Keratinocyte (primary cell): Measurements from ENCODE around the gene SPTBN1. TPM values are rescaled to one million over a fixed set of nuclear protein-coding genes. Genes with fewer than 3 reads are reported as not detected.
A peak's percentile ranks its signal among the peaks of the same experiment; 100 is the strongest.

Experiments used
- DNase-seq: peaks from one replicate; pipeline ENCODE4 v3.0.0-alpha.2; 2011; ENCODE audit warnings: low read depth, missing footprints, low spot score
- FAIRE-seq: peaks from 2 replicates; lab custom pipeline; 2011; peaks lifted over from hg19 to GRCh38; lab: Jason Lieb, UNC
- H2AFZ ChIP-seq: 2 replicates; pipeline ENCODE4 v1.6.0; 2012; ENCODE audit warnings: low read length, control low read depth, inconsistent platforms; ENCODE audit not compliant: control insufficient read depth
- H3K27ac ChIP-seq: 2 replicates; pipeline ENCODE4 v1.5.1; 2011; ENCODE audit warnings: low read length; ENCODE audit not compliant: control insufficient read depth, insufficient read depth
- H3K27me3 ChIP-seq: 3 replicates; pipeline ENCODE4 v1.6.0; 2011; ENCODE audit warnings: low read length; ENCODE audit not compliant: control insufficient read depth, insufficient read depth; ENCODE audit errors: extremely low read depth
- H3K36me3 ChIP-seq, 2 experiments: 2 replicates in 1 of 2; 3 replicates in 1 of 2; pipeline ENCODE4 v1.5.1; 2011; ENCODE audit warnings: low read length in 2 of 2, mild to moderate bottlenecking in 1 of 2; ENCODE audit not compliant: control insufficient read depth in 2 of 2, insufficient read depth in 2 of 2; ENCODE audit errors: extremely low read depth in 1 of 2
- H3K4me1 ChIP-seq: 3 replicates; pipeline ENCODE4 v1.5.1; 2011; ENCODE audit warnings: low read length; ENCODE audit not compliant: control insufficient read depth, insufficient read depth; ENCODE audit errors: extremely low read depth
- H3K4me2 ChIP-seq: 3 replicates; pipeline ENCODE4 v1.6.0; 2011; ENCODE audit warnings: low read depth, low read length; ENCODE audit not compliant: control insufficient read depth, insufficient read depth; ENCODE audit errors: extremely low read depth
- H3K4me3 ChIP-seq, 3 experiments: fragments of 200-600 bp in 1 of 3; sonication (generic) in 1 of 3; 2 replicates in 2 of 3; 3 replicates in 1 of 3; pipeline ENCODE4 v1.5.1; 2011 to 2016; ENCODE audit warnings: low read length in 3 of 3, mild to moderate bottlenecking in 3 of 3, control low read depth in 2 of 3, inconsistent platforms in 1 of 3, low read depth in 1 of 3, mixed read lengths in 1 of 3, mixed run types in 1 of 3, moderate library complexity in 1 of 3; ENCODE audit not compliant: control insufficient read depth in 2 of 3, insufficient read depth in 2 of 3; ENCODE audit errors: extremely low read depth in 1 of 3
- H3K79me2 ChIP-seq: 2 replicates; pipeline ENCODE4 v1.6.0; 2012; ENCODE audit warnings: low read length; ENCODE audit not compliant: control insufficient read depth, insufficient read depth
- H3K9ac ChIP-seq: 3 replicates; pipeline ENCODE4 v1.6.0; 2011; ENCODE audit warnings: low read length; ENCODE audit not compliant: control insufficient read depth, insufficient read depth; ENCODE audit errors: extremely low read depth
- H3K9me1 ChIP-seq: 3 replicates; pipeline ENCODE4 v1.6.0; 2011; ENCODE audit warnings: low read length; ENCODE audit not compliant: control insufficient read depth, insufficient read depth; ENCODE audit errors: extremely low read depth
- H3K9me3 ChIP-seq: 2 replicates; pipeline ENCODE4 v1.5.1; 2012; ENCODE audit warnings: low read depth, low read length; ENCODE audit not compliant: control insufficient read depth
- H4K20me1 ChIP-seq: 3 replicates; pipeline ENCODE4 v1.6.0; 2011; ENCODE audit warnings: low read length; ENCODE audit not compliant: control insufficient read depth, insufficient read depth; ENCODE audit errors: extremely low read depth
- CTCF ChIP-seq, 3 experiments: IDR thresholded peaks in 1 of 3; conservative IDR thresholded peaks in 1 of 3; optimal IDR thresholded peaks in 1 of 3; 2 replicates in 2 of 3; 3 replicates in 1 of 3; pipeline versions ENCODE3 to v1.5.1; 2011; ENCODE audit warnings: low read length in 3 of 3, mild to moderate bottlenecking in 3 of 3, moderate library complexity in 2 of 3, control low read depth in 1 of 3, inconsistent platforms in 1 of 3; ENCODE audit not compliant: insufficient read depth in 2 of 3; ENCODE audit errors: extremely low read depth in 1 of 3
- EZH2 ChIP-seq: IDR thresholded peaks from one replicate; pipeline ENCODE4 v1.6.1; 2012; ENCODE audit warnings: inconsistent platforms, mild to moderate bottlenecking, low read length, moderate library complexity
- dilution Hi-C: fragments of 300-500 bp; cut with MboI; formaldehyde crosslinking; loops from one replicate; pipeline ENCODE4 v1.7.0; 2020; ENCODE audit warnings: low sequenced_read_pairs; ENCODE audit not compliant: extremely low pct_ligation_motif_present
- polyA plus RNA-seq, 5 experiments: library from polyadenylated mRNA; depleted of rRNA in 3 of 5; stranded (reverse) in 3 of 5; stranded (forward) in 1 of 5; unstranded in 1 of 5; fragments of >200 nt; gene quantifications; 1 replicate in 1 of 5; 2 replicates in 3 of 5; 3 replicates in 1 of 5; pipeline versions ENCODE4 v1.2.1 to v1.2.3, GENCODE V29; 2011 to 2012; ENCODE audit warnings: missing spikeins in 2 of 5, low read depth in 1 of 5, low replicate concordance in 1 of 5

SPTBN1 gene
- polyA plus RNA-seq, 1 donor (not counting 4 experiments of a cell fraction or from before 2014, with no cell fraction given), result 40.0 TPM

- Histone ChIP-seq H3K9me3 (no peaks in the 10 kb centered on the region), H3K4me3 (no peak overlapping the region), H3K27ac (no peak overlapping the region), H3K4me2 (no peak overlapping the region), H2AFZ (no peak overlapping the region), H4K20me1 (no peaks in the 10 kb centered on the region), H3K36me3 (no peaks in the 10 kb centered on the region), H3K4me1 (peaks cover 10% of the 10 kb centered on the region), H3K27me3 (no peaks in the 10 kb centered on the region), H3K9me1 (no peaks in the 10 kb centered on the region), H3K79me2 (no peaks in the 10 kb centered on the region), H3K9ac (no peak overlapping the region)
- dilution Hi-C loops, result no loop called here
- no peak for DNase-seq
- TF ChIP-seq CTCF (optimal IDR thresholded peaks at IDR 0.05 in 1 of 3, IDR thresholded peaks at IDR 0.05 in 1 of 3, conservative IDR thresholded peaks at IDR 0.05 in 1 of 3; ENCODE audit: extremely low read depth in 1 of 3, insufficient read depth in 2 of 3, low read length in 3 of 3), result no peak
- no peak for TF ChIP-seq EZH2
- FAIRE-seq, result no peak
Observed at GRCh38 chr2:54706622-54707021, 250.5 kb downstream of the SPTBN1 start.

GRCh38 chr2:54708584-54709335 is 252.6 kb downstream of the SPTBN1 start:
- peak overlapping the region; percentile 11 to 58 (median 52) for H3K4me3 ChIP-seq
- H3K9ac ChIP-seq, result peak overlapping the region; percentile 53
- peak overlapping the region; percentile 88 for H2AFZ ChIP-seq
- H4K20me1 ChIP-seq, result no peaks in the 10 kb centered on the region
- no peaks in the 10 kb centered on the region for H3K27me3 ChIP-seq
- H3K36me3 ChIP-seq, result no peaks in the 10 kb centered on the region
- FAIRE-seq (no peak), DNase-seq (no peak)
- H3K79me2 ChIP-seq, result no peaks in the 10 kb centered on the region
- H3K4me1 ChIP-seq, result peaks cover 10% of the 10 kb centered on the region
- H3K9me3 ChIP-seq, result no peaks in the 10 kb centered on the region
- dilution Hi-C loops, result no loop called here
- no peaks in the 10 kb centered on the region for H3K9me1 ChIP-seq
- no peak overlapping the region for H3K27ac ChIP-seq
- H3K4me2 ChIP-seq, result peak overlapping the region; percentile 83
- no peak for TF ChIP-seq CTCF (optimal IDR thresholded peaks at IDR 0.05 in 1 of 3, IDR thresholded peaks at IDR 0.05 in 1 of 3, conservative IDR thresholded peaks at IDR 0.05 in 1 of 3; ENCODE audit: extremely low read depth in 1 of 3, insufficient read depth in 2 of 3, low read length in 3 of 3)
- TF ChIP-seq EZH2, result no peak
